ENCODE results near the gene GSN. TPM values are rescaled to one million over a fixed set of nuclear protein-coding genes. Genes with fewer than 3 reads are reported as not detected.

GSN gene
- total and polyA plus RNA-seq, 4 donors = 18.8 to 402 (median 51.6) TPM

- no peaks in the 10 kb centered on the region for H3K27me3 ChIP-seq (ENCODE audit: control insufficient read depth in 4 of 4, insufficient read depth in 4 of 4, low read length in 3 of 4)
- DNase-seq (ENCODE audit: low spot score) = no peak
- H3K9me3 ChIP-seq (ENCODE audit: control insufficient read depth in 4 of 4, low read length in 3 of 4) = no peaks in the 10 kb centered on the region
- H3K36me3 ChIP-seq (ENCODE audit: control insufficient read depth in 4 of 4, insufficient read depth in 3 of 4, low read depth in 1 of 4, low read length in 3 of 4) = no peaks in the 10 kb centered on the region
- H3K27ac ChIP-seq (ENCODE audit: low read depth in 1 of 2, low read length in 2 of 2) = no peak overlapping the region
- TF ChIP-seq TAF1 (conservative IDR thresholded peaks at IDR 0.05) = no peak
- no peak for TF ChIP-seq HNF4G (IDR thresholded peaks at IDR 0.05)
- no peak overlapping the region for H3K4me3 ChIP-seq (ENCODE audit: low read depth in 1 of 3, low read length in 3 of 3)
- H3K9ac ChIP-seq (ENCODE audit: low read depth in 1 of 2, low read length in 2 of 2) = no peak overlapping the region
- H3K4me1 ChIP-seq (ENCODE audit: control insufficient read depth in 4 of 4, insufficient read depth in 4 of 4, low read length in 3 of 4) = peaks cover 0 to 12% (median 9%) of the 10 kb centered on the region in 4 donors
- 87% methylated on average over 18 of the region's 18 CpGs for WGBS
Measured at GRCh38 chr9:121266906-121267650, 884 bp upstream of the GSN start.

- DNase-seq (ENCODE audit: low spot score) = no peak
Measured at GRCh38 chr9:121268598-121268850, 562 bp downstream of the GSN start.

GRCh38 chr9:121268851-121269641 is 1.1 kb downstream of the GSN start:
- DNase-seq (ENCODE audit: low spot score) = no peak
- Histone ChIP-seq H3K27ac (ENCODE audit: low read depth in 1 of 2, low read length in 2 of 2) (peak overlapping the region; percentile 3 to 19), H3K4me3 (ENCODE audit: low read depth in 1 of 3, low read length in 3 of 3) (peak overlapping the region in 2 of 3 donors; percentile 12 to 68), H3K4me1 (ENCODE audit: control insufficient read depth in 4 of 4, insufficient read depth in 4 of 4, low read length in 3 of 4) (peaks cover 0 to 12% (median 9%) of the 10 kb centered on the region in 4 donors), H3K9ac (ENCODE audit: low read depth in 1 of 2, low read length in 2 of 2) (no peak overlapping the region), H3K9me3 (ENCODE audit: control insufficient read depth in 4 of 4, low read length in 3 of 4) (no peaks in the 10 kb centered on the region), H3K27me3 (ENCODE audit: control insufficient read depth in 4 of 4, insufficient read depth in 4 of 4, low read length in 3 of 4) (no peaks in the 10 kb centered on the region), H3K36me3 (ENCODE audit: control insufficient read depth in 4 of 4, insufficient read depth in 3 of 4, low read depth in 1 of 4, low read length in 3 of 4) (no peaks in the 10 kb centered on the region)
- TF ChIP-seq GABPA (IDR thresholded peaks at IDR 0.05 in 1 of 2, conservative IDR thresholded peaks at IDR 0.05 in 1 of 2) (no peak), HNF4A (conservative IDR thresholded peaks at IDR 0.05) (no peak), JUND (IDR thresholded peaks at IDR 0.05) (no peak), HNF4G (IDR thresholded peaks at IDR 0.05) (no peak), CTCF (IDR thresholded peaks at IDR 0.05; ENCODE audit: low read depth, low read length, missing input control) (no peak), ATF3 (IDR thresholded peaks at IDR 0.05) (no peak), YY1 (IDR thresholded peaks at IDR 0.05) (no peak)
- WGBS = 63% methylated on average over 12 of the region's 12 CpGs

More at GRCh38 chr9:121268598-121268850, 562 bp downstream of the GSN start:
- TF ChIP-seq JUND (IDR thresholded peaks at IDR 0.05) (no peak), TAF1 (conservative IDR thresholded peaks at IDR 0.05) (no peak), EGR1 (IDR thresholded peaks at IDR 0.05; ENCODE audit: low read depth in 2 of 2) (no peak), HNF4A (conservative IDR thresholded peaks at IDR 0.05) (no peak)
- Histone ChIP-seq H3K4me3 (ENCODE audit: low read depth in 1 of 3, low read length in 3 of 3) (peak overlapping the region; percentile 37 to 69 (median 68)), H3K27ac (ENCODE audit: low read depth in 1 of 2, low read length in 2 of 2) (peak overlapping the region; percentile 19 to 55), H3K36me3 (ENCODE audit: control insufficient read depth in 4 of 4, insufficient read depth in 3 of 4, low read depth in 1 of 4, low read length in 3 of 4) (no peaks in the 10 kb centered on the region), H3K4me1 (ENCODE audit: control insufficient read depth in 4 of 4, insufficient read depth in 4 of 4, low read length in 3 of 4) (peaks cover 0 to 12% (median 9%) of the 10 kb centered on the region in 4 donors), H3K9ac (ENCODE audit: low read depth in 1 of 2, low read length in 2 of 2) (no peak overlapping the region), H3K9me3 (ENCODE audit: control insufficient read depth in 4 of 4, low read length in 3 of 4) (no peaks in the 10 kb centered on the region), H3K27me3 (ENCODE audit: control insufficient read depth in 4 of 4, insufficient read depth in 4 of 4, low read length in 3 of 4) (no peaks in the 10 kb centered on the region)
- 37% methylated on average over 5 of the region's 5 CpGs for WGBS
